HepG2 (cell line): ENCODE data around the gene RAC3. TPM values are rescaled to one million over a fixed set of nuclear protein-coding genes. Genes with fewer than 3 reads are reported as not detected.

ENCODE experiments used
- ASH2L ChIP-seq: fragments of 300-600, 200-600 bp; sonication (generic); IDR thresholded peaks from 2 replicates; pipeline ENCODE4 v1.7.0; 2017; ENCODE audit warnings: low read depth, mild to moderate bottlenecking, moderate library complexity, mixed read lengths, low read length; ENCODE audit not compliant: insufficient read length
- BRCA1 ChIP-seq: sonication (generic); formaldehyde crosslinking; IDR thresholded peaks from 2 replicates; pipeline ENCODE4 v1.4.0; 2020; ENCODE audit warnings: missing genetic modification reagents
- BRF2 ChIP-seq: sonication (generic); formaldehyde crosslinking; IDR thresholded peaks from 2 replicates; pipeline ENCODE4 v1.8.1; 2022; ENCODE audit warnings: mild to moderate bottlenecking, missing genetic modification reagents
- FOXM1 ChIP-seq: sonication (generic); formaldehyde crosslinking; IDR thresholded peaks from 2 replicates; pipeline ENCODE4 v1.5.0; 2020; ENCODE audit warnings: missing genetic modification reagents
- GFI1 ChIP-seq: sonication (generic); formaldehyde crosslinking; IDR thresholded peaks from 2 replicates; pipeline ENCODE4 v1.5.0; 2020; ENCODE audit warnings: missing genetic modification reagents, mild to moderate bottlenecking, borderline replicate concordance
- HNRNPLL ChIP-seq: fragments of 200-400 bp; formaldehyde crosslinking; IDR thresholded peaks from 2 replicates; pipeline ENCODE4 v1.6.1; 2017; ENCODE audit warnings: mild to moderate bottlenecking, low read depth, low read length; ENCODE audit not compliant: poor library complexity, severe bottlenecking
- HOXA3 ChIP-seq: sonication (generic); formaldehyde crosslinking; IDR thresholded peaks from 2 replicates; pipeline ENCODE4 v1.5.0; 2020; ENCODE audit warnings: missing genetic modification reagents
- ISX ChIP-seq: sonication (generic); formaldehyde crosslinking; conservative IDR thresholded peaks from 2 replicates; pipeline ENCODE4 v1.5.0; 2020; ENCODE audit warnings: missing genetic modification reagents
- JDP2 ChIP-seq: sonication (generic); formaldehyde crosslinking; IDR thresholded peaks from 2 replicates; pipeline ENCODE4 v1.8.1; 2022; ENCODE audit warnings: missing genetic modification reagents, borderline replicate concordance
- KDM5B ChIP-seq: sonication (generic); formaldehyde crosslinking; IDR thresholded peaks from 2 replicates; pipeline ENCODE4 v1.4.0; 2020; ENCODE audit warnings: missing genetic modification reagents, mild to moderate bottlenecking, borderline replicate concordance
- MAFG ChIP-seq: sonication (generic); formaldehyde crosslinking; IDR thresholded peaks from 2 replicates; pipeline ENCODE4 v1.5.1; 2020; ENCODE audit warnings: mild to moderate bottlenecking, missing genetic modification reagents
- MTERF4 ChIP-seq: sonication (generic); formaldehyde crosslinking; IDR thresholded peaks from 2 replicates; pipeline ENCODE4 v1.8.0; 2023; ENCODE audit warnings: mild to moderate bottlenecking, missing genetic modification reagents
- SMAD9 ChIP-seq: sonication (generic); formaldehyde crosslinking; IDR thresholded peaks from 2 replicates; pipeline ENCODE4 v1.5.1; 2020; ENCODE audit warnings: mild to moderate bottlenecking, missing genetic modification reagents
- SRY ChIP-seq: sonication (generic); formaldehyde crosslinking; IDR thresholded peaks from 2 replicates; pipeline ENCODE4 v1.8.0; 2022; ENCODE audit warnings: mild to moderate bottlenecking, missing genetic modification reagents
- U2AF1 ChIP-seq: fragments of 200-400 bp; formaldehyde crosslinking; optimal IDR thresholded peaks from 2 replicates; pipeline ENCODE3; 2017; ENCODE audit warnings: mild to moderate bottlenecking, low read depth, low read length
- ZFP36L2 ChIP-seq: sonication (generic); formaldehyde crosslinking; IDR thresholded peaks from 2 replicates; pipeline ENCODE4 v1.4.0; 2020; ENCODE audit warnings: missing genetic modification reagents
- ZNF414 ChIP-seq: sonication (generic); formaldehyde crosslinking; IDR thresholded peaks from 2 replicates; pipeline ENCODE4 v1.5.0; 2020; ENCODE audit warnings: missing genetic modification reagents
- ZNF460 ChIP-seq: sonication (generic); formaldehyde crosslinking; IDR thresholded peaks from 2 replicates; pipeline ENCODE4 v1.5.1; 2020; ENCODE audit warnings: missing genetic modification reagents, mild to moderate bottlenecking, borderline replicate concordance
- ZNF513 ChIP-seq: sonication (generic); formaldehyde crosslinking; conservative IDR thresholded peaks from 2 replicates; pipeline ENCODE4 v1.5.0; 2020; ENCODE audit warnings: missing genetic modification reagents
- ZNF672 ChIP-seq: sonication (generic); formaldehyde crosslinking; IDR thresholded peaks from 2 replicates; pipeline ENCODE4 v1.8.1; 2022; ENCODE audit warnings: missing genetic modification reagents
- ZSCAN20 ChIP-seq: sonication (generic); formaldehyde crosslinking; IDR thresholded peaks from 2 replicates; pipeline ENCODE4 v1.4.0; 2020; ENCODE audit warnings: missing genetic modification reagents, mild to moderate bottlenecking, borderline replicate concordance
- polyA plus RNA-seq, 8 experiments: library from polyadenylated mRNA; depleted of rRNA in 3 of 8; stranded (reverse) in 7 of 8; unstranded in 1 of 8; fragments of >200 nt; fragmentation: Illumina TruSeq in 4 of 8; extraction: Trizol in 4 of 8; gene quantifications; 2 replicates each; pipeline versions ENCODE4 v1.2.1 to v1.2.3, GENCODE V29; 2011 to 2016; ENCODE audit warnings: low read depth in 4 of 8, missing spikeins in 1 of 8, mixed read lengths in 1 of 8; ENCODE audit not compliant: insufficient read depth in 1 of 8
- total RNA-seq, 5 experiments: library from RNA; depleted of rRNA; stranded (reverse); fragments of >200 nt; fragmentation: Illumina TruSeq; extraction: Trizol; gene quantifications; 2 replicates each; pipeline ENCODE4 v1.2.3, GENCODE V29; 2016; ENCODE audit warnings: low read depth in 1 of 5

RAC3 gene
- total and polyA plus RNA-seq, 2 of the 13 experiments (the other 11 are each of a cell fraction or from before 2014, with no cell fraction given), result 10.5 to 21.3 TPM

- TF ChIP-seq BRF2 (CRISPR knock-in tag) (no peak), KDM5B (CRISPR knock-in tag) (peak; percentile 89; the same call in 1 of the 2 replicates), ZFP36L2 (no peak), MAFG (CRISPR knock-in tag) (no peak), ZNF513 (CRISPR knock-in tag) (no peak), SMAD9 (CRISPR knock-in tag) (0 out of 2 replicates have a peak, but pooled peaks have one; percentile 41), ZSCAN20 (no peak), ISX (CRISPR knock-in tag) (no peak), ZNF672 (CRISPR knock-in tag) (no peak; the same call in 1 of the 2 replicates), SRY (CRISPR knock-in tag) (peak; percentile 96), MTERF4 (peak; percentile 6; the same call in 1 of the 2 replicates), BRCA1 (CRISPR knock-in tag) (0 out of 2 replicates have a peak, but pooled peaks have one; percentile 5), GFI1 (CRISPR knock-in tag) (peak; percentile 76; the same call in 1 of the 2 replicates), FOXM1 (CRISPR knock-in tag) (peak; percentile 65; the same call in 1 of the 2 replicates), HOXA3 (CRISPR knock-in tag) (peak; percentile 98), ZNF460 (CRISPR knock-in tag) (peak; percentile 14; the same call in 1 of the 2 replicates), ZNF414 (CRISPR knock-in tag) (peak; percentile 82), JDP2 (CRISPR knock-in tag) (no peak), ASH2L (peak; percentile 74), U2AF1 (no peak), HNRNPLL (peak; percentile 70)
These were observed 34.3 kb downstream of the RAC3 start, which contains the start of gene DUS1L (continued) for GRCh38 chr17:82065638-82066303.
